Spleen (tissue), 11 donors: ENCODE data around the gene GCK. TPM values are rescaled to one million over a fixed set of nuclear protein-coding genes. Genes with fewer than 3 reads are reported as not detected.

Experiments used
- DNase-seq: peaks from one replicate; pipeline ENCODE4 v3.0.0-alpha.2; 2020
- H3K27ac ChIP-seq, 8 donors: fragments of 200-600 bp; sonication (generic) in 7 of 8; 1 replicate in 4 of 8; 2 replicates in 4 of 8; pipeline versions ENCODE4 v1.5.0 to v1.8.0; 2016 to 2021; ENCODE audit warnings: inconsistent platforms in 4 of 8, mild to moderate bottlenecking in 4 of 8, moderate library complexity in 1 of 8
- H3K27me3 ChIP-seq, 7 donors: fragments of 200-600 bp; sonication (generic) in 6 of 7; replicated peaks in 1 of 7; 1 replicate in 4 of 7; 2 replicates in 3 of 7; pipeline versions ENCODE4 v1.5.0 to v1.8.0; 2016 to 2021; ENCODE audit warnings: inconsistent platforms in 3 of 7, mild to moderate bottlenecking in 1 of 7
- H3K36me3 ChIP-seq, 6 donors: fragments of 200-600 bp; sonication (generic) in 5 of 6; 1 replicate in 4 of 6; 2 replicates in 2 of 6; pipeline versions ENCODE4 v1.5.0 to v1.8.0; 2016 to 2021; ENCODE audit warnings: inconsistent platforms in 2 of 6
- H3K4me1 ChIP-seq, 6 donors: fragments of 200-600 bp; sonication (generic) in 5 of 6; 1 replicate in 3 of 6; 2 replicates in 3 of 6; pipeline versions ENCODE4 v1.5.0 to v1.8.0; 2016 to 2021; ENCODE audit warnings: inconsistent platforms in 3 of 6
- H3K4me3 ChIP-seq, 8 donors: fragments of 200-600 bp; sonication (generic) in 7 of 8; 1 replicate in 4 of 8; 2 replicates in 4 of 8; pipeline versions ENCODE4 v1.5.0 to v1.8.0; 2016 to 2021; ENCODE audit warnings: inconsistent platforms in 4 of 8, mild to moderate bottlenecking in 4 of 8, moderate library complexity in 2 of 8
- H3K9me3 ChIP-seq, 8 donors: fragments of 200-600 bp; sonication (generic) in 7 of 8; 1 replicate in 4 of 8; 2 replicates in 4 of 8; pipeline versions ENCODE4 v1.5.0 to v1.8.0; 2016 to 2021; ENCODE audit warnings: inconsistent platforms in 4 of 8
- POLR2A ChIP-seq, 3 donors: fragments of 450-650 bp; IDR thresholded peaks; one replicate each; pipeline ENCODE4 v1.5.1; 2017; ENCODE audit warnings: antibody characterized with exemption in 3 of 3, mild to moderate bottlenecking in 1 of 3
- POLR2AphosphoS5 ChIP-seq, 3 donors: sonication (generic); formaldehyde crosslinking; IDR thresholded peaks; one replicate each; pipeline ENCODE4 v1.5.1; 2017; ENCODE audit warnings: antibody characterized with exemption in 3 of 3
- WGBS, 5 donors: extraction: QIAGEN DNeasy Blood & Tissue Kit in 3 of 5; methylation state at CpG; one replicate each; pipeline versions ENCODE4 v1.1.5 to v1.1.7; 2013 to 2018; 5-methylcytosine and 5-hydroxymethylcytosine counted together
- intact Hi-C: fragments of 100-400 bp; cut with DNase I; formaldehyde crosslinking; loops from one replicate; pipeline ENCODE4 v1.15.0; 2023; ENCODE audit warnings: low total_unique reads
- polyA plus RNA-seq, 3 donors: library from polyadenylated mRNA; stranded (reverse); fragments of 200-250 nt; gene quantifications; one replicate each; pipeline ENCODE4 v1.2.1, GENCODE V29; 2013
- total RNA-seq, 7 donors: library from RNA; depleted of rRNA in 3 of 7; stranded (reverse); fragments of >200 nt in 3 of 7; fragmentation: NEBNext Ultra II Directional in 4 of 7; extraction: Animal tissue kit (Norgen Biotek cat#: 25700) in 4 of 7; gene quantifications; one replicate each; pipeline versions ENCODE4 v1.1.0 to v1.2.1, GENCODE V29; 2016 to 2021
- TF ChIP-seq, protein P1 (sequence below), 11 experiments: fragments of 200-600 bp in 7 of 11; fragments of 450-650 bp in 4 of 11; sonication (generic) in 4 of 11; IDR thresholded peaks in 8 of 11; conservative IDR thresholded peaks in 3 of 11; 1 replicate in 7 of 11; 2 replicates in 4 of 11; pipeline versions ENCODE4 v1.4.0 to v1.8.0; 2016 to 2021; ENCODE audit warnings: antibody characterized with exemption in 11 of 11, inconsistent platforms in 4 of 11, mild to moderate bottlenecking in 1 of 11
- donor health status: healthy with polysubstance abuse.
- donor health status: DM: no; HTN: no; CAD: no; lungs with moderate emphysema.
- donor health status: DM: no; HTN: no; CAD: no.
- donor health status: Bipolar disorder and iron deficiency.
- donor health status: healthy.
- donor health status: DM: no; HTN: no; CAD: no.
- donor health status: DM: yes; HTN: yes; CAD: no.

GCK gene
- total and polyA plus RNA-seq, 10 donors, result 0.29 to 1.7 (median 0.55) TPM; not detected in 3

GRCh38 chr7:44167920-44168319 is 21.3 kb downstream of the GCK start:
- no peaks in the 10 kb centered on the region for H3K27me3 ChIP-seq
- TF ChIP-seq POLR2AphosphoS5 (IDR thresholded peaks at IDR 0.05) (no peak), POLR2A (IDR thresholded peaks at IDR 0.05) (no peak)
- TF ChIP-seq, protein P1, sequence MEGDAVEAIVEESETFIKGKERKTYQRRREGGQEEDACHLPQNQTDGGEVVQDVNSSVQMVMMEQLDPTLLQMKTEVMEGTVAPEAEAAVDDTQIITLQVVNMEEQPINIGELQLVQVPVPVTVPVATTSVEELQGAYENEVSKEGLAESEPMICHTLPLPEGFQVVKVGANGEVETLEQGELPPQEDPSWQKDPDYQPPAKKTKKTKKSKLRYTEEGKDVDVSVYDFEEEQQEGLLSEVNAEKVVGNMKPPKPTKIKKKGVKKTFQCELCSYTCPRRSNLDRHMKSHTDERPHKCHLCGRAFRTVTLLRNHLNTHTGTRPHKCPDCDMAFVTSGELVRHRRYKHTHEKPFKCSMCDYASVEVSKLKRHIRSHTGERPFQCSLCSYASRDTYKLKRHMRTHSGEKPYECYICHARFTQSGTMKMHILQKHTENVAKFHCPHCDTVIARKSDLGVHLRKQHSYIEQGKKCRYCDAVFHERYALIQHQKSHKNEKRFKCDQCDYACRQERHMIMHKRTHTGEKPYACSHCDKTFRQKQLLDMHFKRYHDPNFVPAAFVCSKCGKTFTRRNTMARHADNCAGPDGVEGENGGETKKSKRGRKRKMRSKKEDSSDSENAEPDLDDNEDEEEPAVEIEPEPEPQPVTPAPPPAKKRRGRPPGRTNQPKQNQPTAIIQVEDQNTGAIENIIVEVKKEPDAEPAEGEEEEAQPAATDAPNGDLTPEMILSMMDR (IDR thresholded peaks at IDR 0.05 in 8 of 11, conservative IDR thresholded peaks at IDR 0.05 in 3 of 11), result no peak
- H3K27ac ChIP-seq, result no peak overlapping the region
- H3K36me3 ChIP-seq, result no peaks in the 10 kb centered on the region
- peaks cover 0 to 13% (median 7%) of the 10 kb centered on the region in 6 donors for H3K4me1 ChIP-seq
- peaks cover 0 to 8% (median 0%) of the 10 kb centered on the region in 8 donors for H3K9me3 ChIP-seq
- DNase-seq, result no peak
- intact Hi-C loops, result no loop called here
- no peak overlapping the region for H3K4me3 ChIP-seq

- no peak overlapping the region for H3K27ac ChIP-seq
- peaks cover 0 to 8% (median 0%) of the 10 kb centered on the region in 8 donors for H3K9me3 ChIP-seq
- peaks cover 0 to 13% (median 7%) of the 10 kb centered on the region in 6 donors for H3K4me1 ChIP-seq
- no peak for DNase-seq
- H3K27me3 ChIP-seq, result no peaks in the 10 kb centered on the region
- no peak overlapping the region for H3K4me3 ChIP-seq
- intact Hi-C loops, result no loop called here
- TF ChIP-seq, protein P1 (IDR thresholded peaks at IDR 0.05 in 8 of 11, conservative IDR thresholded peaks at IDR 0.05 in 3 of 11), result no peak
- TF ChIP-seq POLR2A (IDR thresholded peaks at IDR 0.05) (no peak), POLR2AphosphoS5 (IDR thresholded peaks at IDR 0.05) (no peak)
- no peaks in the 10 kb centered on the region for H3K36me3 ChIP-seq
- WGBS, 5 donors, result 62 to 82% (median 74%) methylated on average over 1 of the region's 1 CpG
These were observed 25.6 kb downstream of the GCK start for GRCh38 chr7:44163591-44163990.

DNA sequence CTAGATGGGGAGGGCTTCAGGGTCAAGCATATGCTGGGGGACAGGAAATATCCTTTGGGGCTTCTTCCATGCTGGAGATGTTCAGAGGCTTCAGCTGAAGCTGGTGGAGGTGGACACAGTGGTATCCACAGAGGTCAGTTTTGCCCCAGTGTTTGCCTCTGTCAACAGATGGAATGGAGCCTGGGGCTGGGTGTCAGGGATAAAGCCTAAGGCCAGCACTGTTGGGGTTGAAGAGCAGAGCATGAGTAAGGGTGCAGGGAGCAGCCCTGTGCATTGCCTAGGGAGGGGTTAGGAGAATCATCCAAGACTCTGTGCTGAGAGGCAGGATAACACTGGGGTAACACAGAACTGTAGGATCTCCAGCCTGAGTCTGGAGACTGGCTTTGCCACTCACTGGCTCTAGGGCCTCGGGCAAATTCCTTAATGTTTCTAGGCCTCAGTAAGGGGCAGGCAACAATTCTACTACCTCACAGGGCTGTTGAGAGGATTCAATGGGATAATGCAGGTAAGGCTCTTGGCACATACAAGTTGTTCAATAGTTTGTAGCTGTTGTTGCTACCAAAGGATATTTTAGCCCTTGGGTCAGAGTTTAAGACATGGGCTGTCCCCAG is 26.3 kb downstream of the GCK start:
- DNase-seq, result no peak
- no peaks in the 10 kb centered on the region for H3K36me3 ChIP-seq
- no peaks in the 10 kb centered on the region for H3K27me3 ChIP-seq
- no peak overlapping the region for H3K4me3 ChIP-seq
- intact Hi-C loops, result no loop called here
- H3K9me3 ChIP-seq, result peaks cover 0 to 8% (median 0%) of the 10 kb centered on the region in 8 donors
- WGBS, 5 donors, result 88 to 100% (median 88%) methylated on average over 1 of the region's 1 CpG
- TF ChIP-seq, protein P1 (IDR thresholded peaks at IDR 0.05 in 8 of 11, conservative IDR thresholded peaks at IDR 0.05 in 3 of 11), result no peak
- no peak for TF ChIP-seq POLR2AphosphoS5 (IDR thresholded peaks at IDR 0.05)
- TF ChIP-seq POLR2A (IDR thresholded peaks at IDR 0.05), result no peak
- no peak overlapping the region for H3K27ac ChIP-seq
- peaks cover 0 to 7% (median 2%) of the 10 kb centered on the region in 6 donors for H3K4me1 ChIP-seq

GRCh38 chr7:44162179-44162578 is 27.1 kb downstream of the GCK start:
- DNase-seq, result no peak
- TF ChIP-seq, protein P1 (IDR thresholded peaks at IDR 0.05 in 8 of 11, conservative IDR thresholded peaks at IDR 0.05 in 3 of 11), result no peak
- peak in 1 of 3 donors; percentile 32 for TF ChIP-seq POLR2AphosphoS5 (IDR thresholded peaks at IDR 0.05)
- TF ChIP-seq POLR2A (IDR thresholded peaks at IDR 0.05), result no peak
- H3K36me3 ChIP-seq, result no peaks in the 10 kb centered on the region
- no peak overlapping the region for H3K4me3 ChIP-seq
- H3K4me1 ChIP-seq, result no peaks in the 10 kb centered on the region
- H3K27me3 ChIP-seq, result no peaks in the 10 kb centered on the region
- 77 to 91% (median 80%) methylated on average over 4 of the region's 4 CpGs for WGBS, 5 donors
- H3K9me3 ChIP-seq, result peaks cover 0 to 8% (median 0%) of the 10 kb centered on the region in 8 donors
- intact Hi-C loops, result no loop called here
- no peak overlapping the region for H3K27ac ChIP-seq
